ENCODE results near the gene PSMG2. TPM values are rescaled to one million over a fixed set of nuclear protein-coding genes. Genes with fewer than 3 reads are reported as not detected.

Gene PSMG2
- total RNA-seq, 1 experiment from 2014 or later = 125 TPM

DNA sequence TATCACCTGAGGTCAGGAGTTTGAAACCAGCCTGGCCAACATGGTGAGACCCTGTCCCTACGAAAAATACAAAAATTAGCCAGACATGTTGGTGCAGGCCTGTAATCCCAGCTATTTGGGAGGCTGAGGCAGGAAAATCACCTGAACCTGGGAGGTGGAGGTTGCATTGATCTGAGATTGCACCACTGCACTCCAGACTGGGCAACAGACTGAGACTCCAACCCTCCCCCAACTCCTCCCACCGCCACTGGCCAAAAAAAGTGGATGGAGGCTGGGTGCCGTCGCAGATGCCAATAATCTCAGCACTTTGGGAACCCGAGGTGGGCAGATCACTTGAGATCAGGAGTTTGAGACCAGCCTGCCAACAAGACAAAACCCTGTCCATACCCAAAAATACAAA is 34.8 kb upstream of the PSMG2 start:
- H3K9ac ChIP-seq (ENCODE audit: low read length) = no peak overlapping the region
- H3K36me3 ChIP-seq (ENCODE audit: insufficient read depth, low read length) = peaks cover 7% of the 10 kb centered on the region; the same call in 1 of the 2 replicates
- no peak overlapping the region for H3K27ac ChIP-seq (ENCODE audit: low read length)
- no peaks in the 10 kb centered on the region for H3K27me3 ChIP-seq (ENCODE audit: low read length)
- no peak for DNase-seq
- H3K4me2 ChIP-seq (ENCODE audit: low read depth, low read length, poor library complexity, severe bottlenecking) = no peak overlapping the region
- no peak overlapping the region for H2AFZ ChIP-seq (ENCODE audit: low read length)
- no peaks in the 10 kb centered on the region for H4K20me1 ChIP-seq (ENCODE audit: insufficient read depth, low read depth, low read length)
- H3K4me1 ChIP-seq (ENCODE audit: low read length) = peaks cover under 1% of the 10 kb centered on the region
- H3K9me3 ChIP-seq (ENCODE audit: low read length) = no peaks in the 10 kb centered on the region
- no peak overlapping the region for H3K4me3 ChIP-seq (ENCODE audit: low read length)
- H3K79me2 ChIP-seq (ENCODE audit: low read length) = no peaks in the 10 kb centered on the region
- H3K9me2 ChIP-seq (replicated peaks; ENCODE audit: insufficient read depth, low read length) = no peaks in the 10 kb centered on the region

DNA sequence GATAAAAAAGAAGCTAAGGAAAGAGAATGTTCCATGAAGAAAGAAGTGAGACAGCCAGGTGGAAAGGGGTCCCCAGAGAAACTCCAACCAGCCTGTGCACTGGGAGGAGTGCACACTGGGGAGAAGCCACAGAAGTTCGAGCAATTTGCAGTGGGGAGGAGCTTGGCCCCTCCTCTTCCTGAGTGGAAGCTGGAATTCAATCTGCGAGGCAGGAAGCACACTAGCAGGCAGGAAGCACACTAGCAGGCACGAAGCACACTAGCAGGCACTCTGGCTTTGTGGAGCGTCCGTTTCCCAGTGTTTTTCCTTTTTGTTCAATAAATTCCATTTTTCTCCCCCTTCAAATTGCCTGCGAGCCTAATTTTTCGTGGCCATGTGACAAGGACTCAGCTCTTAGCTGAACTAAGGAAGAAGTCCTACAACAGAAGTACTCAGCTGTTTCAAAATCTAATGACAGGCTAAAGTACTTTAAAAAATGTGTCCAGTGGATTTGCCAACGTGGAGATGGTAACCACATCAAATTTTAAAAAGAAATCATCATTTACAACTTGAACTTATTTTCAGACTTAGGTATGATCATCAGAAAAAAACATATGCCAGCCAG is 23.6 kb upstream of the PSMG2 start:
- H2AFZ ChIP-seq (ENCODE audit: low read length) = no peak overlapping the region

DNA sequence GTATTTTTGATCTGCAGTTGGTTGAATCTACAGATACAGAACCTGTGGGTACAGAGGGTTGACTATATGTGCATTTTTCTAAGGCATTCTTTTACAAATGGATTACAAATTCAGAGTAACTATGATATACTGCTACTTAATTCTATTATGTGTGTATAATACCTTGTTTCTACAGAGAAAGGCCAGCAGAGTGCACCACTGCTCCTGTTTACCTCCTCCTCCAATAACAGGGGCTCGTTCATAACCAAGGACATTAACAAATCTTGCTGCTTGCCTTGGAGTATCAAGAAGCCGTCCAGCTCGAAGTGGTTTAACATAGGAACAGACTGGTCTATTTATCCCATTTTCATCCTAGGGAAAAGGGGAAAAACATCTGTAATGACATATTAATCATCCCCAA is 16.7 kb upstream of the PSMG2 start:
- Histone ChIP-seq H3K27me3 (ENCODE audit: low read length) (no peaks in the 10 kb centered on the region), H3K36me3 (ENCODE audit: insufficient read depth, low read length) (no peaks in the 10 kb centered on the region), H3K9me2 (replicated peaks; ENCODE audit: insufficient read depth, low read length) (no peaks in the 10 kb centered on the region), H3K4me3 (ENCODE audit: low read length) (no peak overlapping the region), H3K4me1 (ENCODE audit: low read length) (no peaks in the 10 kb centered on the region), H3K9me3 (ENCODE audit: low read length) (no peaks in the 10 kb centered on the region), H3K27ac (ENCODE audit: low read length) (no peak overlapping the region), H3K79me2 (ENCODE audit: low read length) (no peaks in the 10 kb centered on the region), H3K9ac (ENCODE audit: low read length) (no peak overlapping the region), H2AFZ (ENCODE audit: low read length) (no peak overlapping the region), H3K4me2 (ENCODE audit: low read depth, low read length, poor library complexity, severe bottlenecking) (no peak overlapping the region), H4K20me1 (ENCODE audit: insufficient read depth, low read depth, low read length) (no peaks in the 10 kb centered on the region)
- peak; percentile 69 for DNase-seq

More for the DNA sequence above, 23.6 kb upstream of the PSMG2 start:
- Histone ChIP-seq H4K20me1 (ENCODE audit: insufficient read depth, low read depth, low read length) (no peaks in the 10 kb centered on the region), H3K79me2 (ENCODE audit: low read length) (no peaks in the 10 kb centered on the region), H3K9me3 (ENCODE audit: low read length) (no peaks in the 10 kb centered on the region), H3K27ac (ENCODE audit: low read length) (no peak overlapping the region), H3K4me1 (ENCODE audit: low read length) (no peaks in the 10 kb centered on the region), H3K4me3 (ENCODE audit: low read length) (no peak overlapping the region), H3K9me2 (replicated peaks; ENCODE audit: insufficient read depth, low read length) (no peaks in the 10 kb centered on the region), H3K9ac (ENCODE audit: low read length) (no peak overlapping the region), H3K4me2 (ENCODE audit: low read depth, low read length, poor library complexity, severe bottlenecking) (no peak overlapping the region), H3K36me3 (ENCODE audit: insufficient read depth, low read length) (peaks cover 14% of the 10 kb centered on the region), H3K27me3 (ENCODE audit: low read length) (no peaks in the 10 kb centered on the region)
- DNase-seq = no peak

DNA sequence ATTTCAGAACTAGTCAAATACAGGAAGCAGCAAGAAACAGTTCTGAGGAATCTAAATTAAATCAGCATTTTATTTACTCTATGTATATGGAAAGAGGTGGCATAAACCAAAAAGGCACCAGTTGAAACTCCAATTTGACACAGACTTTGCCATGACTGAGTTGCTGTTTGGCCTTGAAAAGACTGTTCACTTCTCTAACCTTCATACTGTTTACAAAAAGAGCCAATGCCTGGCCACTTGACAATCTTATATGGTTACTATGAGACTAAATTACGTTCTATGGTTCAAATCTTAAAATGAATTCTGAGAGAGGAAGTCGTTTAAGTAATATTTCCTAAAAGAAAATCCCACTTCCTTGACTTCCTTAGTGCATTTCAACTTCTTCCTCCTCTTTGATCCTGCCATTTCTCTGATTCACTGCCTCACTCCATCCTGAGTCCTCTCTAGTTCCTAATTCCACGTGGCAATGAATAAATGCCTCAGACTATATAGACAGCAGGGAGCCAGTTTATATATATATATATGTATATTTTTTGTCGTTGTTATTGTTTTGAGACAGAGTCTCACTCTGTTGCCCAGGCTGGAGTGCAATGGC is 13.5 kb upstream of the PSMG2 start:
- Histone ChIP-seq H3K9me2 (replicated peaks; ENCODE audit: insufficient read depth, low read length) (no peaks in the 10 kb centered on the region), H3K4me1 (ENCODE audit: low read length) (no peaks in the 10 kb centered on the region), H3K36me3 (ENCODE audit: insufficient read depth, low read length) (no peaks in the 10 kb centered on the region; the same call in 1 of the 2 replicates), H3K9ac (ENCODE audit: low read length) (no peak overlapping the region), H3K27me3 (ENCODE audit: low read length) (no peaks in the 10 kb centered on the region), H4K20me1 (ENCODE audit: insufficient read depth, low read depth, low read length) (no peaks in the 10 kb centered on the region), H3K79me2 (ENCODE audit: low read length) (no peaks in the 10 kb centered on the region), H2AFZ (ENCODE audit: low read length) (no peak overlapping the region), H3K4me3 (ENCODE audit: low read length) (no peak overlapping the region), H3K4me2 (ENCODE audit: low read depth, low read length, poor library complexity, severe bottlenecking) (no peak overlapping the region), H3K27ac (ENCODE audit: low read length) (no peak overlapping the region), H3K9me3 (ENCODE audit: low read length) (no peaks in the 10 kb centered on the region)
- DNase-seq = no peak

DNA sequence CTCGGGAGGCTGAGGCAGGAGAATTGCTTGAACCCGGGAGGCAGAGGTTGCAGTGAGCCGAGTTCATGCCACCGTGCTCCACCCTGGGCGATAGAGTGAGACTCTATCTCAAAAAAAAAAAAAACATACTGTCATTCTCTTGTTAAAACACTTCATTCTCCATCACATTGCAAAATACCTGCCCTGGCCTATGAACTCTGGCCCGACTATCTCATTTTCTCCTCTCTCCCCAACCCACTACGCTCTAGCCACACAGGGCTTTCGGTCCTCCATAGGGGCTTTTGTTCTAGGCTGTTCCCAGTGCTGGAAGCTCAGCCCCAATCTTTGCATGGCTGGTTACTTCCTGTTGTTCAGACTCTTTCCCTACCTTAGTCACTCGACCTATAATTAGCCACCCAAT is 10.6 kb upstream of the PSMG2 start:
- no peaks in the 10 kb centered on the region for H3K79me2 ChIP-seq (ENCODE audit: low read length)
- no peaks in the 10 kb centered on the region for H3K9me2 ChIP-seq (replicated peaks; ENCODE audit: insufficient read depth, low read length)
- H4K20me1 ChIP-seq (ENCODE audit: insufficient read depth, low read depth, low read length) = no peaks in the 10 kb centered on the region
- no peak overlapping the region for H3K27ac ChIP-seq (ENCODE audit: low read length)
- H2AFZ ChIP-seq (ENCODE audit: low read length) = no peak overlapping the region
- H3K4me3 ChIP-seq (ENCODE audit: low read length) = no peak overlapping the region
- H3K9me3 ChIP-seq (ENCODE audit: low read length) = no peaks in the 10 kb centered on the region
- H3K4me2 ChIP-seq (ENCODE audit: low read depth, low read length, poor library complexity, severe bottlenecking) = no peak overlapping the region
- H3K9ac ChIP-seq (ENCODE audit: low read length) = no peak overlapping the region
- no peaks in the 10 kb centered on the region for H3K4me1 ChIP-seq (ENCODE audit: low read length)
- H3K27me3 ChIP-seq (ENCODE audit: low read length) = no peaks in the 10 kb centered on the region
- no peaks in the 10 kb centered on the region; the same call in 1 of the 2 replicates for H3K36me3 ChIP-seq (ENCODE audit: insufficient read depth, low read length)
- DNase-seq = no peak

DNA sequence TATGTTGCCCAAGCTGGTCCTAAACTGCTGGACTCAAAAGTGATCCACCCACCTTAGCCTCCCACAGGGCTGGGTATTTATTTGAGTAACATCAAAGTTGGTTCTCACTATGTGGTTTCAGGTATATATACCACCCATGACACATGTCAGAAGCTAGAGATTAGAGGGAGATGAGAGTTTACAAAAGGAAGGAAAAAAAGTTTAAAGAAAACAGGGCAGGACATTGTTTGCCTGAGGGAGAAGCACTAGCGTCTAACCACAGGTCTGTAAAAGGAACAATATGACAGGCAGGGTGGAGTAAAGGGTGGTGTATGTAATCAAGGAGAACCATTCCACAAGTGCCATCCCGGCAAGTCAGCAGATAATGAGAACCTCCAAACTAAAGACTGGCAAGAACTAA is 8.8 kb upstream of the PSMG2 start:
- Histone ChIP-seq H3K9me3 (ENCODE audit: low read length) (no peaks in the 10 kb centered on the region), H3K36me3 (ENCODE audit: insufficient read depth, low read length) (peaks cover 8% of the 10 kb centered on the region; the same call in 1 of the 2 replicates), H3K27me3 (ENCODE audit: low read length) (no peaks in the 10 kb centered on the region), H3K4me1 (ENCODE audit: low read length) (no peaks in the 10 kb centered on the region), H3K9me2 (replicated peaks; ENCODE audit: insufficient read depth, low read length) (no peaks in the 10 kb centered on the region), H3K27ac (ENCODE audit: low read length) (no peak overlapping the region), H4K20me1 (ENCODE audit: insufficient read depth, low read depth, low read length) (no peaks in the 10 kb centered on the region), H3K4me3 (ENCODE audit: low read length) (no peak overlapping the region), H3K79me2 (ENCODE audit: low read length) (peaks cover 6% of the 10 kb centered on the region; the same call in 1 of the 2 replicates), H3K4me2 (ENCODE audit: low read depth, low read length, poor library complexity, severe bottlenecking) (no peak overlapping the region), H3K9ac (ENCODE audit: low read length) (no peak overlapping the region), H2AFZ (ENCODE audit: low read length) (no peak overlapping the region)
- DNase-seq = no peak

DNA sequence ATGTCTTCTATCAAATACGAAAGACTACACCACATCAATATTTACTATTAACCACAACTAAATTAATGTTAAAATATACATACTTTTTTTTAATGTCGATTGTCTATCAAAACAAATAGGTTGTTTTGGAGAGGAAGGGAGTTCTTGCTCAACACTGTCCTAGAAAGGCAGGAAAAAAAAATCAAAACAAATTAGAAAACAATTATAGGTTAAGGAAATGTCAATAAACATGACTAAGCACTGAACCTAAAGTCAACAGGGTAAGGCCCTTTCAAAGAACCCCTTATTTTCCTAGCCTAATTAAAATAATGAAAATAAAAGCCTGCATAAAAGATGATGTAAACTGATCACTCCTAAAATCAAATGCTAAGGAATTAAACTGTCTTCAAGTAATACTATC is 3.1 kb upstream of the PSMG2 start:
- Histone ChIP-seq H3K4me1 (ENCODE audit: low read length) (peaks cover 33% of the 10 kb centered on the region), H3K79me2 (ENCODE audit: low read length) (peaks cover 60% of the 10 kb centered on the region), H3K36me3 (ENCODE audit: insufficient read depth, low read length) (peaks cover 8% of the 10 kb centered on the region; the same call in 1 of the 2 replicates), H3K4me2 (ENCODE audit: low read depth, low read length, poor library complexity, severe bottlenecking) (peak overlapping the region; percentile 69), H3K9me2 (replicated peaks; ENCODE audit: insufficient read depth, low read length) (no peaks in the 10 kb centered on the region), H3K9ac (ENCODE audit: low read length) (no peak overlapping the region), H3K27me3 (ENCODE audit: low read length) (no peaks in the 10 kb centered on the region), H3K4me3 (ENCODE audit: low read length) (no peak overlapping the region), H3K27ac (ENCODE audit: low read length) (0 out of 2 replicates have a peak overlapping the region, but pooled peaks have one; percentile 15), H4K20me1 (ENCODE audit: insufficient read depth, low read depth, low read length) (peaks cover 9% of the 10 kb centered on the region; the same call in 1 of the 2 replicates), H3K9me3 (ENCODE audit: low read length) (no peaks in the 10 kb centered on the region), H2AFZ (ENCODE audit: low read length) (no peak overlapping the region)
- no peak for DNase-seq

DNA sequence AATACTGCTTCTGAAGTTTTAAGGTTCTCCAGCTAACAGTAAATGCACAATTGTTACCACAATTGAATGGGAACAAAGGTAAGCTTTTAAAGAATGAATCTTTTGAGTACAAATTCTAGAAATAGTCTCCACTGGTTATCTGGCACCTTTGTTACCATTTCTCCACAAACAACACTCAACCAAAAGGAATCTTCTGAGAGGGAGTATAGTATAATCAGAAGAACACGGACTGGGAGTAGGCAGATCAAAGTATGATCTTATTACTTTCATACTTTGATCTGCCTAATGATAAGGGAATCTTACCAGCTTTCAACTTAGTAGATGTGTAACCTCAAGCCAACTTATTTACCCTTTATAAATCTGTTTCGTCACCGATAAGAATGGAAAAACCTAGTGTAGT is 1.7 kb upstream of the PSMG2 start:
- Histone ChIP-seq H4K20me1 (ENCODE audit: insufficient read depth, low read depth, low read length) (peaks cover 12% of the 10 kb centered on the region; the same call in 1 of the 2 replicates), H2AFZ (ENCODE audit: low read length) (no peak overlapping the region), H3K4me2 (ENCODE audit: low read depth, low read length, poor library complexity, severe bottlenecking) (peak overlapping the region; percentile 69), H3K27ac (ENCODE audit: low read length) (no peak overlapping the region), H3K79me2 (ENCODE audit: low read length) (peaks cover 74% of the 10 kb centered on the region), H3K4me1 (ENCODE audit: low read length) (peaks cover 33% of the 10 kb centered on the region), H3K9ac (ENCODE audit: low read length) (peak overlapping the region; percentile 93), H3K9me2 (replicated peaks; ENCODE audit: insufficient read depth, low read length) (no peaks in the 10 kb centered on the region), H3K27me3 (ENCODE audit: low read length) (no peaks in the 10 kb centered on the region), H3K4me3 (ENCODE audit: low read length) (peak overlapping the region; percentile 95), H3K36me3 (ENCODE audit: insufficient read depth, low read length) (peaks cover 11% of the 10 kb centered on the region; the same call in 1 of the 2 replicates), H3K9me3 (ENCODE audit: low read length) (no peaks in the 10 kb centered on the region)
- DNase-seq = no peak
